IMR-90 (cell line): ENCODE measurements around the gene RGS14. TPM values are rescaled to one million over a fixed set of nuclear protein-coding genes. Genes with fewer than 3 reads are reported as not detected.

ENCODE experiments used
- ATAC-seq: fragments of 200-7000 bp; cut with Tn5 transposase; 2 replicates; pipeline ENCODE4 v1.9.1; 2020; ENCODE audit warnings: low read depth, mild to moderate bottlenecking, moderate library complexity
- BruUV-seq: library from RNA; stranded (reverse); fragments of 400-500 nt; replicated peaks from 2 replicates; lab custom pipeline; 2021; lab: Mats Ljungman, UMichigan
- CTCF ChIA-PET: fragments of 300-600 bp; formaldehyde crosslinking; extraction: SDS; loops from one replicate; lab custom pipeline; 2021; ENCODE audit warnings: antibody characterized with exemption; lab: Yijun Ruan, JAX
- POLR2A ChIA-PET: fragments of 300-600 bp; sonication (Branson Sonifier 250); formaldehyde crosslinking; loops from one replicate; lab custom pipeline; 2022; ENCODE audit warnings: antibody characterized with exemption; ENCODE audit not compliant: unreplicated experiment; lab: Charles Lee
- DNase-seq: peaks from one replicate; pipeline ENCODE4 v3.0.0; 2013
- H2AFZ ChIP-seq: replicated peaks from 2 replicates; pipeline ENCODE3; 2013; ENCODE audit warnings: low read length, mild to moderate bottlenecking; ENCODE audit not compliant: poor library complexity
- H2AK5ac ChIP-seq: 2 replicates; pipeline ENCODE4 v1.6.1; 2013; ENCODE audit warnings: low read depth, low read length, inconsistent platforms
- H2AK9ac ChIP-seq: replicated peaks from 2 replicates; pipeline ENCODE3; 2013; ENCODE audit warnings: mild to moderate bottlenecking, low read depth, low read length, moderate library complexity; ENCODE audit not compliant: poor library complexity
- H2BK120ac ChIP-seq: 2 replicates; pipeline ENCODE4 v1.6.1; 2013; ENCODE audit warnings: low read depth, low read length, inconsistent platforms
- H2BK15ac ChIP-seq: 3 replicates; pipeline ENCODE4 v1.6.1; 2013; ENCODE audit warnings: low read depth, low read length, inconsistent platforms
- H2BK20ac ChIP-seq: 2 replicates; pipeline ENCODE4 v1.6.1; 2013; ENCODE audit warnings: low read depth, mild to moderate bottlenecking, inconsistent platforms, low read length, moderate library complexity
- H2BK5ac ChIP-seq: 2 replicates; pipeline ENCODE4 v1.6.1; 2013; ENCODE audit warnings: mild to moderate bottlenecking, low read depth, low read length, inconsistent platforms; ENCODE audit not compliant: poor library complexity, severe bottlenecking
- H3K14ac ChIP-seq: replicated peaks from 2 replicates; pipeline ENCODE4 v1.6.1; 2013; ENCODE audit warnings: low read depth, low read length, inconsistent platforms
- H3K18ac ChIP-seq: 2 replicates; pipeline ENCODE4 v1.6.1; 2013; ENCODE audit warnings: low read depth, low read length, control low read depth
- H3K23ac ChIP-seq: 2 replicates; pipeline ENCODE4 v1.6.1; 2013; ENCODE audit warnings: low read depth, low read length, inconsistent platforms
- H3K27ac ChIP-seq: 2 replicates; pipeline ENCODE4 v1.5.1; 2013; ENCODE audit warnings: mild to moderate bottlenecking, control low read depth, low read length; ENCODE audit not compliant: insufficient read depth
- H3K27me3 ChIP-seq: 2 replicates; pipeline ENCODE4 v1.6.1; 2013; ENCODE audit warnings: low read length; ENCODE audit not compliant: control insufficient read depth, insufficient read depth
- H3K36me3 ChIP-seq: 2 replicates; pipeline ENCODE4 v1.6.1; 2013; ENCODE audit warnings: low read length, mixed read lengths; ENCODE audit not compliant: control insufficient read depth, insufficient read depth
- H3K4ac ChIP-seq: 2 replicates; pipeline ENCODE4 v1.6.1; 2013; ENCODE audit warnings: low read depth, low read length, inconsistent platforms
- H3K4me1 ChIP-seq: 2 replicates; pipeline ENCODE4 v1.6.1; 2013; ENCODE audit warnings: low read length, mixed read lengths; ENCODE audit not compliant: control insufficient read depth, insufficient read depth
- H3K4me2 ChIP-seq: 2 replicates; pipeline ENCODE4 v1.6.1; 2013; ENCODE audit warnings: low read depth, mild to moderate bottlenecking, control low read depth, low read length, moderate library complexity
- H3K4me3 ChIP-seq: 2 replicates; pipeline ENCODE4 v1.5.1; 2013; ENCODE audit warnings: low read depth, mild to moderate bottlenecking, control low read depth, low read length, moderate library complexity; ENCODE audit not compliant: insufficient read depth
- H3K56ac ChIP-seq: 2 replicates; pipeline ENCODE4 v1.6.1; 2013; ENCODE audit warnings: low read length, inconsistent platforms; ENCODE audit not compliant: insufficient read depth; ENCODE audit errors: extremely low read depth
- H3K79me1 ChIP-seq, 2 experiments: 2 replicates each; pipeline ENCODE4 v1.6.1; 2013; ENCODE audit warnings: low read length in 2 of 2, inconsistent platforms in 1 of 2, low read depth in 1 of 2
- H3K9ac ChIP-seq: 2 replicates; pipeline ENCODE4 v1.6.1; 2013; ENCODE audit warnings: low read depth, low read length, control low read depth
- H3K9me1 ChIP-seq: 2 replicates; pipeline ENCODE4 v1.6.1; 2013; ENCODE audit warnings: low read length, inconsistent platforms; ENCODE audit not compliant: insufficient read depth
- H3K9me3 ChIP-seq: 2 replicates; pipeline ENCODE4 v1.6.1; 2013; ENCODE audit warnings: low read length; ENCODE audit not compliant: control insufficient read depth, insufficient read depth
- H4K20me1 ChIP-seq: 2 replicates; pipeline ENCODE4 v1.6.1; 2013; ENCODE audit warnings: low read length, inconsistent platforms; ENCODE audit not compliant: insufficient read depth
- H4K5ac ChIP-seq: 2 replicates; pipeline ENCODE4 v1.6.1; 2013; ENCODE audit warnings: mild to moderate bottlenecking, low read depth, low read length, control low read depth
- H4K8ac ChIP-seq, 2 experiments: 2 replicates each; pipeline ENCODE4 v1.6.1; 2013; ENCODE audit warnings: low read depth in 2 of 2, low read length in 2 of 2, control low read depth in 1 of 2, inconsistent platforms in 1 of 2
- H4K91ac ChIP-seq: 2 replicates; pipeline ENCODE4 v1.6.1; 2013; ENCODE audit warnings: low read depth, low read length, inconsistent platforms; ENCODE audit not compliant: insufficient read depth
- CHD1 ChIP-seq: IDR thresholded peaks from 2 replicates; pipeline ENCODE4 v1.6.1; 2012; ENCODE audit warnings: low read depth, low read length, improper control_type of control experiment
- MAZ ChIP-seq: IDR thresholded peaks from 2 replicates; pipeline ENCODE4 v1.6.1; 2012; ENCODE audit warnings: low read depth, mild to moderate bottlenecking, low read length, improper control_type of control experiment, moderate library complexity, borderline replicate concordance
- RCOR1 ChIP-seq: IDR thresholded peaks from 2 replicates; pipeline ENCODE4 v1.6.1; 2012; ENCODE audit warnings: mild to moderate bottlenecking, low read length, improper control_type of control experiment; ENCODE audit not compliant: insufficient replicate concordance
- RFX5 ChIP-seq: IDR thresholded peaks from 2 replicates; pipeline ENCODE4 v1.8.0; 2012; ENCODE audit warnings: low read depth, mild to moderate bottlenecking, low read length, moderate library complexity
- USF2 ChIP-seq: fragments of 150-350 bp; IDR thresholded peaks from 2 replicates; pipeline ENCODE4 v1.6.1; 2017; ENCODE audit warnings: mild to moderate bottlenecking, antibody characterized with exemption, low read length, low read depth
- WGBS, 2 experiments: methylation state at CpG; one replicate each; pipeline versions ENCODE4 v1.1.5 to v1.1.7; 2013; ENCODE audit warnings: missing lambda C conversion rate in 2 of 2; ENCODE audit not compliant: insufficient read length in 1 of 2; ENCODE audit errors: extremely low coverage in 2 of 2; 5-methylcytosine and 5-hydroxymethylcytosine counted together
- dilution Hi-C: fragments of 300-500 bp; cut with HindIII; formaldehyde crosslinking; loops from one replicate; pipeline ENCODE4 v1.14.3; 2018; ENCODE audit warnings: low sequenced_read_pairs; ENCODE audit not compliant: unreplicated experiment
- in situ Hi-C: fragments of 300-500 bp; cut with MboI; formaldehyde crosslinking; loops from 3 replicates; pipeline ENCODE4 v1.14.3; 2019; ENCODE audit warnings: low sequenced_read_pairs, inconsistent platforms, mixed read lengths
- intact Hi-C: fragments of 100-400 bp; cut with micrococcal nuclease; formaldehyde crosslinking; loops from 2 replicates; pipeline ENCODE4 v1.10.0; 2022
- polyA plus RNA-seq, 3 experiments: library from polyadenylated mRNA; depleted of rRNA; stranded (reverse); fragments of >200 nt; gene quantifications; 2 replicates each; pipeline ENCODE4 v1.2.3, GENCODE V29; 2012; ENCODE audit warnings: low replicate concordance in 1 of 3
- total RNA-seq: library from RNA; depleted of rRNA; stranded (reverse); fragments of >200 nt; gene quantifications from 2 replicates; pipeline ENCODE4 v1.2.3, GENCODE V29; 2012

The RGS14 gene
- total and polyA plus RNA-seq, 2 of the 4 experiments (the other 2 are of a cell fraction) = 1.1 to 6.5 TPM

DNA sequence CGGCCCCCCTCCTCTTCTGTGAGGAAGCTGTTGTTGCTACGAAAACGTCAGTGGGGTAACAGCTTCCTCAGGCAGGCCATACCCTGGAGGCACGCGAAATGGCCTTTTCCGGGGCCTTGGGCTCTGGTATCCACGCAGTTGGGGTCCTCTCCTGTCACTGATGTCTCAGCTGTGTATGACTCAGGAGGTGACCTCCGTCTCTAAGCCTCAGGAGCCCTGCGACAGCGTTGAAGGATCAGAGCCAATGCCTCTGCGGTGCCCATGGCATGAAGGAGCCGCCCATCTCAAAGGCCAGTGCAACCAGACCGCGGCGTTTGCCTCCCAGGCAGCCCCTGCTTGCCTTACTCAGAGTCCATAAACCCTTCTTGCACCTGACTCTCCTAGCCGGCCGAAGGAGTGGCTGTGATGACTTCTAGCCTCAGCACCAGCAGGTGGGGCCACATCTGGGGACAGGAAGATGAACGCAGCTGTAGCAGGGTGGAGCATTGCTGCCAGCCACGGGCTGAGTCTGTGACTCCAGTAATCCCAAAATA, 45.0 kb upstream of the RGS14 start (continued):
- no peak for TF ChIP-seq RCOR1

DNA sequence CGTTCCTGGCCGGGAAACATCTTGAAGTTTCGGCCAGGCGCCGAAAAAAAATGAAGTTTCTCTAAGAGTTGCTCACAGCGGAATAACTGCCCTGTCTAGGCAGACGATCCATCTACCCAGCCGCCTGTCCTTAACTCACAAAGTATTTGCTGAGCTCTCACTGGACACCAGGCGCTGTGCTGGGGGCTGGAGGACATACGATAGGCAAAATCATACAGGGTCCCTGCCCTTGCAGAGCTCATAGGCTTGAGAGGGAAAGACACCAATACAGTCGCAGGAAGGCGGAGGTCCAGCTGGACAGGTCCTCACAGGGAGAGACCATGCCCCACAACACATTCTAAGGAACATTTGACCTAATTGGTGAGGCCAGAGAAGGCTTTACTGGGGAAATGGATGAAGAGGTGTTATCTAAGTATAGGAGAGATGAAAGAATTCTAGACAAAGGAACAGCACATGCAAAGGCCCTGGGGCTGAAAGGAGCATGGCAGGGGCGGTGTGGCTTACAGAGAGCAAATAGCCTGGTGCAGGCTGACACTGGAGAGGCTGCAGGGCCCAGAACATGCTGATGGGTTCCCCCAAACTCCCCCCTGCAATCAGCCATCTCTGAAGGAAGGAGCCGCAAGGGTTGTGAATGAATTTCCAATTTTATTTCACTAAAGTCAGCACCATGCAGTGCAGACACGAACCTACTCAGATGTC, 44.0 kb upstream of the RGS14 start:
- 0 out of 2 replicates have a peak, but pooled peaks cover 2% of the 10 kb centered on the region for H3K9me1 ChIP-seq
- ATAC-seq (no peak), DNase-seq (no peak)
- H3K4me3 ChIP-seq = no peak overlapping the region
- no peak for TF ChIP-seq RCOR1
- TF ChIP-seq CHD1 = no peak
- no peak for TF ChIP-seq USF2
- no peak for TF ChIP-seq MAZ
- no peak for TF ChIP-seq RFX5
- no peak overlapping the region for H3K27ac ChIP-seq
- no peak overlapping the region for H2BK120ac ChIP-seq
- H3K9me3 ChIP-seq = no peaks in the 10 kb centered on the region
- no peak overlapping the region for H3K14ac ChIP-seq
- no peak overlapping the region for H3K56ac ChIP-seq
- WGBS, 2 experiments = 96% methylated on average over 6 of the region's 15 CpGs; no CpG with 5 or more reads in 1 of the 2 experiments
- in situ Hi-C loops (loop anchor here (5.0 kb wide), 1 partner anchor 134 kb away; the partner anchor contains the start of gene PRR7), intact Hi-C loops (no loop called here), dilution Hi-C loops (no loop called here)
- no peaks in the 10 kb centered on the region; the same call in 1 of the 2 replicates for H3K36me3 ChIP-seq
- no peak overlapping the region for H2AFZ ChIP-seq
- no TSS peak for BruUV-seq
- H4K91ac ChIP-seq = no peak overlapping the region
- H3K27me3 ChIP-seq = no peaks in the 10 kb centered on the region
- H2AK9ac ChIP-seq = no peak overlapping the region
- no peak overlapping the region for H2BK20ac ChIP-seq
- H3K9ac ChIP-seq = no peak overlapping the region
- H3K18ac ChIP-seq = no peak overlapping the region
- peaks cover 7% of the 10 kb centered on the region; the same call in 1 of the 2 replicates for H3K4me1 ChIP-seq
- H2BK15ac ChIP-seq = no peak overlapping the region
- POLR2A ChIA-PET = no interaction called here
- no peak overlapping the region for H4K8ac ChIP-seq
- no peak overlapping the region for H4K5ac ChIP-seq
- no peak overlapping the region for H3K4me2 ChIP-seq
- CTCF ChIA-PET = no interaction called here
- peaks cover 9 to 45% of the 10 kb centered on the region in 2 experiments; a peak in 3 of 4 replicates for H3K79me1 ChIP-seq
- no peak overlapping the region for H3K23ac ChIP-seq
- peaks cover 40% of the 10 kb centered on the region for H4K20me1 ChIP-seq
- H2AK5ac ChIP-seq = no peak overlapping the region
- no peak overlapping the region for H3K4ac ChIP-seq
- H2BK5ac ChIP-seq = no peak overlapping the region
